HCT116 (cell line): ENCODE data around the gene ASCC1. TPM values are rescaled to one million over a fixed set of nuclear protein-coding genes. Genes with fewer than 3 reads are reported as not detected.

Source experiments
- ATAC-seq: fragments of 200-7000 bp; cut with Tn5 transposase; 2 replicates; pipeline ENCODE4 v1.9.1; 2020; ENCODE audit warnings: mild to moderate bottlenecking, moderate library complexity
- BruUV-seq: library from RNA; stranded (reverse); fragments of 400-500 nt; replicated peaks from 2 replicates; lab custom pipeline; 2021; lab: Mats Ljungman, UMichigan
- CTCF ChIA-PET: fragments of 300-600 bp; sonication (Branson Sonifier 250); formaldehyde crosslinking; loops from one replicate; lab custom pipeline; 2021; ENCODE audit warnings: antibody characterized with exemption; lab: Charles Lee
- POLR2A ChIA-PET: fragments of 300-600, 350-600 bp; sonication (Branson Sonifier 250); formaldehyde crosslinking; loops from one replicate; lab custom pipeline; 2021; ENCODE audit warnings: antibody characterized with exemption; lab: Charles Lee
- RAD21 ChIA-PET, 2 experiments: fragments of 300-600 bp; sonication (Branson Sonifier 250); formaldehyde crosslinking; loops; one replicate each; lab custom pipeline; 2023; ENCODE audit warnings: low total read pairs in 2 of 2; ENCODE audit not compliant: uncharacterized antibody in 2 of 2, unreplicated experiment in 2 of 2, low non-redundant PET in 1 of 2; lab: Charles Lee
- DNase-seq: peaks from one replicate; pipeline ENCODE4 v3.0.0-alpha.2; 2010; ENCODE audit warnings: low read depth, low spot score
- H2AFZ ChIP-seq: fragments of 200-600 bp; shearing (Covaris generic), sonication (generic); 2 replicates; pipeline ENCODE4 v1.6.1; 2017; ENCODE audit warnings: low read depth, mixed run types, mixed read lengths, antibody characterized with exemption, low read length; ENCODE audit not compliant: poor library complexity, severe bottlenecking
- H3K27ac ChIP-seq: 2 replicates; pipeline ENCODE4 v1.5.1; 2012; ENCODE audit warnings: low read depth, low read length
- H3K27me3 ChIP-seq: fragments of 200-600 bp; sonication (generic); 2 replicates; pipeline ENCODE4 v1.6.1; 2016; ENCODE audit warnings: mixed run types, low read length, mixed read lengths; ENCODE audit not compliant: insufficient read depth
- H3K36me3 ChIP-seq, 2 experiments: fragments of 200-500 bp in 1 of 2; fragments of 200-600 bp in 1 of 2; sonication (Bioruptor generic) in 1 of 2; sonication (generic) in 1 of 2; 2 replicates each; pipeline versions ENCODE4 v1.5.1 to v1.6.1; 2014 to 2016; ENCODE audit warnings: low read length in 2 of 2, inconsistent platforms in 1 of 2, mixed read lengths in 1 of 2, mixed run types in 1 of 2; ENCODE audit not compliant: insufficient read depth in 2 of 2, control insufficient read depth in 1 of 2
- H3K4me1 ChIP-seq, 2 experiments: fragments of 200-600 bp in 1 of 2; sonication (generic) in 1 of 2; 2 replicates each; pipeline versions ENCODE4 v1.5.1 to v1.6.1; 2012 to 2017; ENCODE audit warnings: low read length in 2 of 2, inconsistent platforms in 1 of 2, mild to moderate bottlenecking in 1 of 2, mixed read lengths in 1 of 2, mixed run types in 1 of 2, moderate library complexity in 1 of 2; ENCODE audit not compliant: insufficient read depth in 2 of 2, control insufficient read depth in 1 of 2
- H3K4me2 ChIP-seq: fragments of 200-600 bp; sonication (generic); 2 replicates; pipeline ENCODE4 v1.6.1; 2017; ENCODE audit warnings: mixed run types, low read length, mixed read lengths
- H3K4me3 ChIP-seq, 2 experiments: fragments of 200-600 bp in 1 of 2; sonication (generic) in 1 of 2; replicated peaks in 1 of 2; 2 replicates each; pipeline ENCODE4 v1.5.1; 2011 to 2016; ENCODE audit warnings: low read length in 2 of 2, control low read depth in 1 of 2, low read depth in 1 of 2, mild to moderate bottlenecking in 1 of 2, mixed read lengths in 1 of 2, mixed run types in 1 of 2
- H3K79me2 ChIP-seq: fragments of 200-600 bp; sonication (generic); 2 replicates; pipeline ENCODE4 v1.6.1; 2017; ENCODE audit warnings: mild to moderate bottlenecking, mixed run types, low read length, moderate library complexity, mixed read lengths; ENCODE audit not compliant: insufficient read depth
- H3K9ac ChIP-seq: fragments of 200-600 bp; sonication (generic); 2 replicates; pipeline ENCODE4 v1.6.1; 2016; ENCODE audit warnings: low read length, mixed read lengths
- H3K9me2 ChIP-seq: fragments of 200-600 bp; sonication (generic), shearing (Covaris generic); 2 replicates; pipeline ENCODE4 v1.6.1; 2017; ENCODE audit warnings: mixed run types, mild to moderate bottlenecking, moderate library complexity; ENCODE audit not compliant: insufficient read depth
- H3K9me3 ChIP-seq, 2 experiments: fragments of 200-500 bp in 1 of 2; fragments of 200-600 bp in 1 of 2; sonication (Bioruptor generic) in 1 of 2; sonication (generic) in 1 of 2; 2 replicates each; pipeline ENCODE4 v1.6.1; 2014 to 2017; ENCODE audit warnings: low read length in 2 of 2, mixed read lengths in 2 of 2, inconsistent platforms in 1 of 2, low read depth in 1 of 2, mild to moderate bottlenecking in 1 of 2, mixed run types in 1 of 2, moderate library complexity in 1 of 2; ENCODE audit not compliant: control insufficient read depth in 1 of 2, insufficient read depth in 1 of 2
- H4K20me1 ChIP-seq: fragments of 200-600 bp; sonication (generic), shearing (Covaris generic); 2 replicates; pipeline ENCODE4 v1.6.1; 2017; ENCODE audit warnings: mixed run types, mild to moderate bottlenecking, moderate library complexity; ENCODE audit not compliant: insufficient read depth
- CBX3 ChIP-seq: IDR thresholded peaks from 2 replicates; pipeline ENCODE4 v1.6.1; 2012; ENCODE audit warnings: low read depth
- CTCF ChIP-seq, 3 experiments: fragments of 200-600 bp in 1 of 3; sonication (generic) in 1 of 3; IDR thresholded peaks in 2 of 3; conservative IDR thresholded peaks in 1 of 3; 2 replicates each; pipeline ENCODE4 v1.5.1; 2012 to 2017; ENCODE audit warnings: low read depth in 2 of 3, low read length in 2 of 3, antibody characterized with exemption in 1 of 3, borderline replicate concordance in 1 of 3, control low read depth in 1 of 3, mild to moderate bottlenecking in 1 of 3, mixed read lengths in 1 of 3, mixed run types in 1 of 3, moderate library complexity in 1 of 3; ENCODE audit not compliant: insufficient read depth in 1 of 3
- EGR1 ChIP-seq: IDR thresholded peaks from 2 replicates; pipeline ENCODE4 v1.6.1; 2012; ENCODE audit warnings: low read depth
- ELF1 ChIP-seq: IDR thresholded peaks from 2 replicates; pipeline ENCODE4 v1.6.1; 2012; ENCODE audit warnings: low read depth, borderline replicate concordance
- EZH2phosphoT487 ChIP-seq: fragments of 200-600 bp; IDR thresholded peaks from 2 replicates; pipeline ENCODE4 v1.6.1; 2018; ENCODE audit warnings: antibody characterized with exemption, borderline replicate concordance
- FOSL1 ChIP-seq: IDR thresholded peaks from 2 replicates; pipeline ENCODE4 v1.6.1; 2012; ENCODE audit warnings: low read depth
- JUND ChIP-seq: IDR thresholded peaks from 2 replicates; pipeline ENCODE4 v1.6.1; 2012
- POLR2A ChIP-seq: IDR thresholded peaks from 2 replicates; pipeline ENCODE4 v1.7.0; 2011; ENCODE audit warnings: borderline replicate concordance; ENCODE audit not compliant: insufficient read depth, insufficient read length; ENCODE audit errors: extremely low read depth
- POLR2AphosphoS5 ChIP-seq: IDR thresholded peaks from 2 replicates; pipeline ENCODE4 v1.6.1; 2011; ENCODE audit warnings: mild to moderate bottlenecking, low read depth, low read length, moderate library complexity
- SP1 ChIP-seq: IDR thresholded peaks from 2 replicates; pipeline ENCODE4 v1.6.1; 2012; ENCODE audit warnings: low read depth
- SRF ChIP-seq: IDR thresholded peaks from 2 replicates; pipeline ENCODE4 v1.6.1; 2012; ENCODE audit warnings: low read depth
- TCF7L2 ChIP-seq: IDR thresholded peaks from 2 replicates; pipeline ENCODE4 v1.7.0; 2011; ENCODE audit warnings: borderline replicate concordance, inconsistent platforms; ENCODE audit not compliant: insufficient read depth, insufficient read length; ENCODE audit errors: extremely low read depth
- YY1 ChIP-seq: IDR thresholded peaks from 2 replicates; pipeline ENCODE4 v1.6.1; 2011; ENCODE audit warnings: low read length, low read depth, moderate library complexity, mild to moderate bottlenecking; ENCODE audit not compliant: insufficient replicate concordance; ENCODE audit errors: extremely low read depth
- ZBTB33 ChIP-seq: IDR thresholded peaks from 2 replicates; pipeline ENCODE4 v1.6.1; 2011; ENCODE audit warnings: mild to moderate bottlenecking, low read length, moderate library complexity; ENCODE audit not compliant: insufficient replicate concordance; ENCODE audit errors: extremely low read depth
- ZFX ChIP-seq: fragments of 450-650 bp; IDR thresholded peaks from 2 replicates; pipeline ENCODE4 v1.6.1; 2017
- ZNF274 ChIP-seq: fragments of 200-500 bp; sonication (Bioruptor generic); IDR thresholded peaks from 2 replicates; pipeline ENCODE4 v1.6.1; 2014; ENCODE audit warnings: mild to moderate bottlenecking, low read depth, low read length, inconsistent platforms
- intact Hi-C: fragments of 100-400 bp; cut with micrococcal nuclease; formaldehyde crosslinking; loops from 2 replicates; pipeline ENCODE4 v1.10.0; 2022
- total RNA-seq: library from RNA; stranded (reverse); gene quantifications from one replicate; pipeline ENCODE4 v1.2.1, GENCODE V29; 2021; ENCODE audit not compliant: unreplicated experiment
- TF ChIP-seq, protein P1 (sequence below): IDR thresholded peaks from 2 replicates; pipeline ENCODE4 v1.6.1; 2012
- TF ChIP-seq, protein P2 (sequence below): IDR thresholded peaks from 2 replicates; pipeline ENCODE4 v1.6.1; 2012
- TF ChIP-seq, protein P3 (sequence below): IDR thresholded peaks from 2 replicates; pipeline ENCODE4 v1.6.1; 2012; ENCODE audit warnings: low read depth

The ASCC1 gene
- total RNA-seq, 1 experiment from 2014 or later, result 34.5 TPM

DNA sequence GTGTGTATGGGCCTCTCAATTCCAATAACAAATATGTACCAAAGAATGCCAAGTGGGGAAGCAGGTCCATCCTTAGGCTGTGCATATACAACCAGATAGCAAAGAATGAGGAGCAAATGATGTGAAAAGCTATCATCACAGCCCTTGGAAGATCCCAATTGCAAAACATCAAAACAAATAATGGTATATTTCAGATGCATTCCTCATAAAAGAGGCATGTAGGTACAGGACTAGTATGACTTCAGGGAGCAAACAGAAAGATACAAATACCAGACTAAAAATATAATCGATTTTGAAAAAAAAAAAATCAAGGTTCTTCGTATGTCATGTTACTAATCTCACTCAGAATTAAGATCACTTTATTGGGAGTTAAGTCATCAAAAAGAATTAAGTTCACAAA is 109.2 kb downstream of the ASCC1 start:
- Histone ChIP-seq H3K9ac (no peak overlapping the region), H3K4me1 (peaks cover 15 to 17% of the 10 kb centered on the region in 2 experiments), H3K27me3 (no peaks in the 10 kb centered on the region), H3K4me2 (peak overlapping the region; percentile 29; the same call in 1 of the 2 replicates), H4K20me1 (no peaks in the 10 kb centered on the region), H3K36me3 (no peaks in the 10 kb centered on the region), H3K9me2 (no peaks in the 10 kb centered on the region), H3K9me3 (no peaks in the 10 kb centered on the region), H2AFZ (no peak overlapping the region), H3K79me2 (no peaks in the 10 kb centered on the region)
- CTCF ChIA-PET, result no interaction called here
- intact Hi-C loops, result no loop called here
- POLR2A ChIA-PET, result no interaction called here
- RAD21 ChIA-PET, result no interaction called here
- no peak for DNase-seq
- no TSS peak for BruUV-seq
- TF ChIP-seq EZH2phosphoT487, result no peak
- no peak for TF ChIP-seq SP1
- no peak for TF ChIP-seq ELF1
- TF ChIP-seq POLR2AphosphoS5, result no peak
- no peak for TF ChIP-seq EGR1
- TF ChIP-seq POLR2A, result no peak
- TF ChIP-seq CBX3, result no peak
- TF ChIP-seq YY1, result no peak
- TF ChIP-seq, protein P1, sequence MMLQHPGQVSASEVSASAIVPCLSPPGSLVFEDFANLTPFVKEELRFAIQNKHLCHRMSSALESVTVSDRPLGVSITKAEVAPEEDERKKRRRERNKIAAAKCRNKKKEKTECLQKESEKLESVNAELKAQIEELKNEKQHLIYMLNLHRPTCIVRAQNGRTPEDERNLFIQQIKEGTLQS, result no peak
- TF ChIP-seq CTCF (IDR thresholded peaks at IDR 0.05 in 2 of 3, conservative IDR thresholded peaks at IDR 0.05 in 1 of 3; ENCODE audit: borderline replicate concordance in 1 of 3, insufficient read depth in 1 of 3, low read depth in 2 of 3, low read length in 2 of 3), result no peak
- TF ChIP-seq ZBTB33, result no peak
- no peak for TF ChIP-seq SRF
- TF ChIP-seq ZNF274, result no peak
- no peak for TF ChIP-seq ZFX
- no peak for TF ChIP-seq TCF7L2
- no peak for TF ChIP-seq FOSL1
- TF ChIP-seq, protein P2, sequence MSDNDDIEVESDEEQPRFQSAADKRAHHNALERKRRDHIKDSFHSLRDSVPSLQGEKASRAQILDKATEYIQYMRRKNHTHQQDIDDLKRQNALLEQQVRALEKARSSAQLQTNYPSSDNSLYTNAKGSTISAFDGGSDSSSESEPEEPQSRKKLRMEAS, result no peak
- TF ChIP-seq JUND, result no peak
- TF ChIP-seq, protein P3, sequence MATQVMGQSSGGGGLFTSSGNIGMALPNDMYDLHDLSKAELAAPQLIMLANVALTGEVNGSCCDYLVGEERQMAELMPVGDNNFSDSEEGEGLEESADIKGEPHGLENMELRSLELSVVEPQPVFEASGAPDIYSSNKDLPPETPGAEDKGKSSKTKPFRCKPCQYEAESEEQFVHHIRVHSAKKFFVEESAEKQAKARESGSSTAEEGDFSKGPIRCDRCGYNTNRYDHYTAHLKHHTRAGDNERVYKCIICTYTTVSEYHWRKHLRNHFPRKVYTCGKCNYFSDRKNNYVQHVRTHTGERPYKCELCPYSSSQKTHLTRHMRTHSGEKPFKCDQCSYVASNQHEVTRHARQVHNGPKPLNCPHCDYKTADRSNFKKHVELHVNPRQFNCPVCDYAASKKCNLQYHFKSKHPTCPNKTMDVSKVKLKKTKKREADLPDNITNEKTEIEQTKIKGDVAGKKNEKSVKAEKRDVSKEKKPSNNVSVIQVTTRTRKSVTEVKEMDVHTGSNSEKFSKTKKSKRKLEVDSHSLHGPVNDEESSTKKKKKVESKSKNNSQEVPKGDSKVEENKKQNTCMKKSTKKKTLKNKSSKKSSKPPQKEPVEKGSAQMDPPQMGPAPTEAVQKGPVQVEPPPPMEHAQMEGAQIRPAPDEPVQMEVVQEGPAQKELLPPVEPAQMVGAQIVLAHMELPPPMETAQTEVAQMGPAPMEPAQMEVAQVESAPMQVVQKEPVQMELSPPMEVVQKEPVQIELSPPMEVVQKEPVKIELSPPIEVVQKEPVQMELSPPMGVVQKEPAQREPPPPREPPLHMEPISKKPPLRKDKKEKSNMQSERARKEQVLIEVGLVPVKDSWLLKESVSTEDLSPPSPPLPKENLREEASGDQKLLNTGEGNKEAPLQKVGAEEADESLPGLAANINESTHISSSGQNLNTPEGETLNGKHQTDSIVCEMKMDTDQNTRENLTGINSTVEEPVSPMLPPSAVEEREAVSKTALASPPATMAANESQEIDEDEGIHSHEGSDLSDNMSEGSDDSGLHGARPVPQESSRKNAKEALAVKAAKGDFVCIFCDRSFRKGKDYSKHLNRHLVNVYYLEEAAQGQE, result no peak
- TF ChIP-seq, all 23 proteins: peak for 0
- ATAC-seq, result no peak
- H3K27ac ChIP-seq, result peak overlapping the region; percentile 39; the same call in 1 of the 2 replicates
- H3K4me3 ChIP-seq, result no peak overlapping the region
